ENCODE results near the gene SLC6A19. TPM values are rescaled to one million over a fixed set of nuclear protein-coding genes. Genes with fewer than 3 reads are reported as not detected.

The SLC6A19 gene
- total and polyA plus RNA-seq, 2 of the 4 experiments (the other 2 are of a cell fraction) = not detected

DNA sequence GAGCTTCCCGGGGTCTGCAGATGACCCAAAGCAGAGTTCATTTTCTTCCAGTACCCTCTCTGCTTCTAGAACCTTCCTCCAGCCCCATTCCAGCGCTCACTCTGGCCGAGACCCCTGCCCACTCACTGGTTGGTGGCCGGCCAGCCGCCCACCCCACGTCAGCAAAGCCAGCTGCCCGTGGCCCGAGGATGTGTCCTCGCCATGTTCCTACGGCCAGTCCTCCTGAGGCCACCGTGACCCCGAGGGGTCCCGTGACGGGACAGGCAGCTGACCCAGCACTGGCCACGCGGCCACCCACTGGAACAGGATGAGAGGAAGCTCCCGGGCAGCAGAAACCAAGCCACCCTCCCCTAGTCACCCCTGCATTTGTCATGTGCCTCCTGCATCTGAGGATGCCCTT, 39.1 kb upstream of the SLC6A19 start:
- Histone ChIP-seq H3K36me3 (ENCODE audit: control insufficient read depth, insufficient read depth, low read length) (no peaks in the 10 kb centered on the region), H3K18ac (ENCODE audit: low read depth, low read length) (no peak overlapping the region), H3K4me1 (ENCODE audit: control insufficient read depth, insufficient read depth, low read length) (no peaks in the 10 kb centered on the region), H3K4me3 (ENCODE audit: insufficient read depth, low read depth, low read length) (no peak overlapping the region), H4K20me1 (ENCODE audit: insufficient read depth, low read length) (no peaks in the 10 kb centered on the region), H3K56ac (ENCODE audit: extremely low read depth, insufficient read depth, low read length) (no peak overlapping the region), H4K91ac (ENCODE audit: insufficient read depth, low read depth, low read length) (no peak overlapping the region), H3K14ac (replicated peaks; ENCODE audit: low read depth, low read length) (no peak overlapping the region), H3K23ac (ENCODE audit: low read depth, low read length) (no peak overlapping the region), H3K4me2 (ENCODE audit: low read depth, low read length) (no peak overlapping the region), H3K27ac (ENCODE audit: insufficient read depth, low read length) (no peak overlapping the region), H3K79me1 (ENCODE audit: low read depth in 1 of 2, low read length in 2 of 2) (no peaks in the 10 kb centered on the region), H4K8ac (ENCODE audit: low read depth in 2 of 2, low read length in 2 of 2) (no peak overlapping the region), H3K4ac (ENCODE audit: low read depth, low read length) (no peak overlapping the region), H2AK5ac (ENCODE audit: low read depth, low read length) (no peak overlapping the region), H3K9me3 (ENCODE audit: control insufficient read depth, insufficient read depth, low read length) (no peaks in the 10 kb centered on the region), H2BK5ac (ENCODE audit: low read depth, low read length, poor library complexity, severe bottlenecking) (no peak overlapping the region), H2AFZ (replicated peaks; ENCODE audit: low read length, poor library complexity) (no peak overlapping the region), H3K9me1 (ENCODE audit: insufficient read depth, low read length) (no peaks in the 10 kb centered on the region; the same call in 1 of the 2 replicates), H3K9ac (ENCODE audit: low read depth, low read length) (no peak overlapping the region), H3K27me3 (ENCODE audit: control insufficient read depth, insufficient read depth, low read length) (peaks cover 33% of the 10 kb centered on the region; the same call in 1 of the 2 replicates), H2AK9ac (replicated peaks; ENCODE audit: low read depth, low read length, poor library complexity) (no peak overlapping the region), H2BK120ac (ENCODE audit: low read depth, low read length) (no peak overlapping the region), H4K5ac (ENCODE audit: low read depth, low read length) (no peak overlapping the region), H2BK20ac (ENCODE audit: low read depth, low read length) (no peak overlapping the region), H2BK15ac (ENCODE audit: low read depth, low read length) (no peak overlapping the region)
- in situ Hi-C loops (cut with MboI; ENCODE audit: low sequenced_read_pairs) (no loop called here), intact Hi-C loops (cut with micrococcal nuclease) (no loop called here), dilution Hi-C loops (cut with HindIII; ENCODE audit: low sequenced_read_pairs, unreplicated experiment) (no loop called here)
- ATAC-seq (ENCODE audit: low read depth) (no peak), DNase-seq (no peak)
- TF ChIP-seq BHLHE40 (IDR thresholded peaks at IDR 0.05; ENCODE audit: low read depth, low read length) = no peak
- no peak for TF ChIP-seq CHD1 (IDR thresholded peaks at IDR 0.05; ENCODE audit: low read depth, low read length)
- TF ChIP-seq, protein P1, sequence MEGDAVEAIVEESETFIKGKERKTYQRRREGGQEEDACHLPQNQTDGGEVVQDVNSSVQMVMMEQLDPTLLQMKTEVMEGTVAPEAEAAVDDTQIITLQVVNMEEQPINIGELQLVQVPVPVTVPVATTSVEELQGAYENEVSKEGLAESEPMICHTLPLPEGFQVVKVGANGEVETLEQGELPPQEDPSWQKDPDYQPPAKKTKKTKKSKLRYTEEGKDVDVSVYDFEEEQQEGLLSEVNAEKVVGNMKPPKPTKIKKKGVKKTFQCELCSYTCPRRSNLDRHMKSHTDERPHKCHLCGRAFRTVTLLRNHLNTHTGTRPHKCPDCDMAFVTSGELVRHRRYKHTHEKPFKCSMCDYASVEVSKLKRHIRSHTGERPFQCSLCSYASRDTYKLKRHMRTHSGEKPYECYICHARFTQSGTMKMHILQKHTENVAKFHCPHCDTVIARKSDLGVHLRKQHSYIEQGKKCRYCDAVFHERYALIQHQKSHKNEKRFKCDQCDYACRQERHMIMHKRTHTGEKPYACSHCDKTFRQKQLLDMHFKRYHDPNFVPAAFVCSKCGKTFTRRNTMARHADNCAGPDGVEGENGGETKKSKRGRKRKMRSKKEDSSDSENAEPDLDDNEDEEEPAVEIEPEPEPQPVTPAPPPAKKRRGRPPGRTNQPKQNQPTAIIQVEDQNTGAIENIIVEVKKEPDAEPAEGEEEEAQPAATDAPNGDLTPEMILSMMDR (conservative IDR thresholded peaks at IDR 0.05; ENCODE audit: low read depth, low read length) = no peak
- TF ChIP-seq FOS (IDR thresholded peaks at IDR 0.05; ENCODE audit: low read depth, low read length) = no peak
- no peak for TF ChIP-seq POLR2A (IDR thresholded peaks at IDR 0.05; ENCODE audit: low read depth, low read length)
- TF ChIP-seq, protein P2, sequence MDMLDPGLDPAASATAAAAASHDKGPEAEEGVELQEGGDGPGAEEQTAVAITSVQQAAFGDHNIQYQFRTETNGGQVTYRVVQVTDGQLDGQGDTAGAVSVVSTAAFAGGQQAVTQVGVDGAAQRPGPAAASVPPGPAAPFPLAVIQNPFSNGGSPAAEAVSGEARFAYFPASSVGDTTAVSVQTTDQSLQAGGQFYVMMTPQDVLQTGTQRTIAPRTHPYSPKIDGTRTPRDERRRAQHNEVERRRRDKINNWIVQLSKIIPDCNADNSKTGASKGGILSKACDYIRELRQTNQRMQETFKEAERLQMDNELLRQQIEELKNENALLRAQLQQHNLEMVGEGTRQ (IDR thresholded peaks at IDR 0.05; ENCODE audit: low read depth, low read length) = no peak
- TF ChIP-seq MXI1 (IDR thresholded peaks at IDR 0.05; ENCODE audit: borderline replicate concordance, low read depth, low read length) = no peak
- ChIA-PET CTCF (interaction anchor here (0.7 kb wide), 1 partner anchor 239 kb away, joined by 3 read pairs; no protein-coding TSS in a partner anchor), POLR2A (ENCODE audit: unreplicated experiment) (no interaction called here)
- WGBS, 2 experiments (ENCODE audit: extremely low coverage in 2 of 2, insufficient read length in 1 of 2) = 82% methylated on average over 12 of the region's 17 CpGs; no CpG with 5 or more reads in 1 of the 2 experiments
- BruUV-seq (replicated peaks) = no TSS peak

Measured in IMR-90 (cell line).